DND-41 (cell line): ENCODE data around the gene PINLYP.
A peak's percentile ranks its signal among the peaks of the same experiment; 100 is the strongest.

ENCODE experiments used
- ATAC-seq: fragments of 200-7000 bp; cut with Tn5 transposase; 3 replicates; pipeline ENCODE4 v1.9.1; 2021; ENCODE audit warnings: low read depth; ENCODE audit not compliant: insufficient read depth
- DNase-seq: peaks from one replicate; pipeline ENCODE4 v3.0.0-alpha.2; 2020
- H2AFZ ChIP-seq: 2 replicates; pipeline ENCODE4 v1.6.0; 2012; ENCODE audit warnings: low read depth, low read length
- H3K27ac ChIP-seq: 2 replicates; pipeline ENCODE4 v1.5.1; 2012; ENCODE audit warnings: low read length, inconsistent platforms
- H3K27me3 ChIP-seq: fragments of 200-600 bp; sonication (generic); 2 replicates; pipeline ENCODE4 v1.6.0; 2012; ENCODE audit warnings: low read length, mild to moderate bottlenecking, inconsistent platforms; ENCODE audit not compliant: insufficient read depth, poor library complexity
- H3K36me3 ChIP-seq: 2 replicates; pipeline ENCODE4 v1.5.1; 2012; ENCODE audit warnings: low read length, inconsistent platforms; ENCODE audit not compliant: insufficient read depth
- H3K4me1 ChIP-seq: 2 replicates; pipeline ENCODE4 v1.5.1; 2012; ENCODE audit warnings: mild to moderate bottlenecking, low read length; ENCODE audit not compliant: insufficient read depth
- H3K4me2 ChIP-seq: 2 replicates; pipeline ENCODE4 v1.6.0; 2012; ENCODE audit warnings: mild to moderate bottlenecking, moderate library complexity, low read length, inconsistent platforms; ENCODE audit not compliant: insufficient read depth
- H3K4me3 ChIP-seq, 2 experiments: fragments of 200-600 bp in 1 of 2; shearing (Covaris generic) in 1 of 2; 2 replicates each; pipeline ENCODE4 v1.5.1; 2012 to 2016; ENCODE audit warnings: inconsistent platforms in 2 of 2, low read length in 2 of 2, mild to moderate bottlenecking in 2 of 2, low read depth in 1 of 2, moderate library complexity in 1 of 2
- H3K79me2 ChIP-seq: 2 replicates; pipeline ENCODE4 v1.6.0; 2012; ENCODE audit warnings: low read length, inconsistent platforms; ENCODE audit not compliant: insufficient read depth
- H3K9ac ChIP-seq: 2 replicates; pipeline ENCODE4 v1.6.0; 2012; ENCODE audit warnings: low read depth, mild to moderate bottlenecking, inconsistent platforms, low read length, moderate library complexity
- H3K9me3 ChIP-seq: 2 replicates; pipeline ENCODE4 v1.5.1; 2012; ENCODE audit warnings: low read length, moderate library complexity, mild to moderate bottlenecking, inconsistent platforms; ENCODE audit not compliant: insufficient read depth, severe bottlenecking
- H4K20me1 ChIP-seq: 2 replicates; pipeline ENCODE4 v1.6.0; 2012; ENCODE audit warnings: low read length; ENCODE audit not compliant: insufficient read depth
- EZH2 ChIP-seq: IDR thresholded peaks from 3 replicates; pipeline ENCODE4 v1.6.1; 2012; ENCODE audit warnings: borderline replicate concordance, low read depth, mild to moderate bottlenecking, moderate library complexity, low read length, inconsistent platforms; ENCODE audit not compliant: severe bottlenecking
- TF ChIP-seq, protein P1 (sequence below): IDR thresholded peaks from 2 replicates; pipeline ENCODE4 v1.5.1; 2012; ENCODE audit warnings: borderline replicate concordance, low read length, moderate library complexity, mild to moderate bottlenecking; ENCODE audit not compliant: poor library complexity, severe bottlenecking; ENCODE audit errors: extremely low read depth

The PINLYP gene

GRCh38 chr19:43595605-43595998 lies 20.0 kb downstream of the PINLYP start:
- peak overlapping the region; percentile 69 for H3K27ac ChIP-seq

GRCh38 chr19:43595999-43596841 lies 20.6 kb downstream of the PINLYP start, which contains the start of the genes IRGQ and ZNF576:
Gene IRGQ, minus strand, starts transcription at chr19:43596134. Its CDS starts 796 bp downstream, at chr19:43595338.
Gene ZNF576, plus strand, starts transcription at chr19:43596595. Its CDS starts 514 bp downstream, at chr19:43597109.
- H2AFZ ChIP-seq = peak within 1 kb of the TSS; percentile 89
- DNase-seq (peak; percentile 100), ATAC-seq (peak; percentile 78)
- peaks cover 54% of the 10 kb centered on the region for H3K36me3 ChIP-seq
- H3K9me3 ChIP-seq = no peaks in the 10 kb centered on the region
- H3K4me3 ChIP-seq = peak within 1 kb of the TSS; percentile 91 to 97
- H3K4me2 ChIP-seq = peak within 1 kb of the TSS; percentile 99
- TF ChIP-seq EZH2 = no peak
- TF ChIP-seq, protein P1, sequence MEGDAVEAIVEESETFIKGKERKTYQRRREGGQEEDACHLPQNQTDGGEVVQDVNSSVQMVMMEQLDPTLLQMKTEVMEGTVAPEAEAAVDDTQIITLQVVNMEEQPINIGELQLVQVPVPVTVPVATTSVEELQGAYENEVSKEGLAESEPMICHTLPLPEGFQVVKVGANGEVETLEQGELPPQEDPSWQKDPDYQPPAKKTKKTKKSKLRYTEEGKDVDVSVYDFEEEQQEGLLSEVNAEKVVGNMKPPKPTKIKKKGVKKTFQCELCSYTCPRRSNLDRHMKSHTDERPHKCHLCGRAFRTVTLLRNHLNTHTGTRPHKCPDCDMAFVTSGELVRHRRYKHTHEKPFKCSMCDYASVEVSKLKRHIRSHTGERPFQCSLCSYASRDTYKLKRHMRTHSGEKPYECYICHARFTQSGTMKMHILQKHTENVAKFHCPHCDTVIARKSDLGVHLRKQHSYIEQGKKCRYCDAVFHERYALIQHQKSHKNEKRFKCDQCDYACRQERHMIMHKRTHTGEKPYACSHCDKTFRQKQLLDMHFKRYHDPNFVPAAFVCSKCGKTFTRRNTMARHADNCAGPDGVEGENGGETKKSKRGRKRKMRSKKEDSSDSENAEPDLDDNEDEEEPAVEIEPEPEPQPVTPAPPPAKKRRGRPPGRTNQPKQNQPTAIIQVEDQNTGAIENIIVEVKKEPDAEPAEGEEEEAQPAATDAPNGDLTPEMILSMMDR = peak; percentile 37
- H4K20me1 ChIP-seq = peaks cover 15% of the 10 kb centered on the region; the same call in 1 of the 2 replicates
- H3K4me1 ChIP-seq = peaks cover 45% of the 10 kb centered on the region
- H3K9ac ChIP-seq = peak within 1 kb of the TSS; percentile 63
- peaks cover 66% of the 10 kb centered on the region for H3K79me2 ChIP-seq
- no peaks in the 10 kb centered on the region for H3K27me3 ChIP-seq
- peak within 1 kb of the TSS; percentile 99 for H3K27ac ChIP-seq

More at GRCh38 chr19:43595605-43595998, 20.0 kb downstream of the PINLYP start:
- TF ChIP-seq, protein P1 = no peak
- TF ChIP-seq EZH2 = no peak
- Histone ChIP-seq H3K79me2 (peaks cover 66% of the 10 kb centered on the region), H4K20me1 (peaks cover 20% of the 10 kb centered on the region; the same call in 1 of the 2 replicates), H3K36me3 (peaks cover 51% of the 10 kb centered on the region), H3K4me1 (peaks cover 45% of the 10 kb centered on the region), H2AFZ (peak overlapping the region; percentile 89), H3K4me3 (peak overlapping the region; percentile 91 to 97), H3K4me2 (peak overlapping the region; percentile 97), H3K9me3 (no peaks in the 10 kb centered on the region), H3K27me3 (no peaks in the 10 kb centered on the region), H3K9ac (peak overlapping the region; percentile 63)
- ATAC-seq (peak; percentile 15; the same call in 1 of the 3 replicates), DNase-seq (no peak)

GRCh38 chr19:43596842-43597461 lies 21.4 kb downstream of the PINLYP start:
- Histone ChIP-seq H3K4me3 (peak overlapping the region; percentile 85 to 91), H3K36me3 (peaks cover 59% of the 10 kb centered on the region), H3K4me1 (peaks cover 45% of the 10 kb centered on the region), H3K9me3 (no peaks in the 10 kb centered on the region), H4K20me1 (peaks cover 13% of the 10 kb centered on the region; the same call in 1 of the 2 replicates), H3K27me3 (no peaks in the 10 kb centered on the region), H3K9ac (peak overlapping the region; percentile 63), H3K79me2 (peaks cover 66% of the 10 kb centered on the region), H3K27ac (peak overlapping the region; percentile 99), H3K4me2 (peak overlapping the region; percentile 99), H2AFZ (peak overlapping the region; percentile 89)
- DNase-seq (peak; percentile 26), ATAC-seq (no peak)
- TF ChIP-seq, protein P1 = no peak
- TF ChIP-seq EZH2 = no peak
